COLO829 (cell line): Measurements from ENCODE around the gene SERF2.
"Not testable (repeated sequence)": the region's sequence is repeated elsewhere in the genome, so short reads cannot be mapped to it uniquely, and the experiment has no call there.

Experiments
- DNase-seq: peaks from one replicate; pipeline ENCODE4 v3.0.0; 2012; ENCODE audit warnings: low spot score

The SERF2 gene

GRCh38 chr15:43791993-43792760 is at the start of gene SERF2:
SERF2 (plus strand) TSS chr15:43792320; CDS start chr15:43792377, 57 bp downstream.
- DNase-seq: peak; percentile 99

GRCh38 chr15:43746245-43746902 is 45.7 kb upstream of the SERF2 start, which contains the start of gene PDIA3:
PDIA3 (plus strand) TSS chr15:43746438; CDS start chr15:43746540, 102 bp downstream.
- peak; percentile 71 for DNase-seq

GRCh38 chr15:43746903-43747309 is 45.2 kb upstream of the SERF2 start:
- DNase-seq: not testable (repeated sequence)

- DNase-seq: peak; percentile 10
Measured at GRCh38 chr15:43748376-43748775, 43.7 kb upstream of the SERF2 start.

GRCh38 chr15:43749690-43750345 is 42.3 kb upstream of the SERF2 start:
- DNase-seq: no peak

- DNase-seq: no peak
Measured at GRCh38 chr15:43751885-43752284, 40.2 kb upstream of the SERF2 start.

- no peak for DNase-seq
Measured at GRCh38 chr15:43762824-43763223, 29.3 kb upstream of the SERF2 start.

GRCh38 chr15:43763819-43764446 is 28.2 kb upstream of the SERF2 start:
- no peak for DNase-seq

GRCh38 chr15:43769584-43770228 is 22.4 kb upstream of the SERF2 start:
- peak; percentile 24 for DNase-seq

- DNase-seq: no peak
Measured at GRCh38 chr15:43771816-43772215, 20.3 kb upstream of the SERF2 start.

- DNase-seq: no peak
Measured at GRCh38 chr15:43772624-43773023, 19.5 kb upstream of the SERF2 start.

GRCh38 chr15:43774062-43774461 is 18.1 kb upstream of the SERF2 start:
- DNase-seq: no peak

GRCh38 chr15:43775411-43775965 is 16.6 kb upstream of the SERF2 start:
- DNase-seq: no peak

- DNase-seq: no peak
Measured at GRCh38 chr15:43776101-43776717, 15.9 kb upstream of the SERF2 start.

- peak; percentile 11 for DNase-seq
Measured at GRCh38 chr15:43776718-43777266, 15.3 kb upstream of the SERF2 start, which contains the start of gene ELL3. ELL3 (minus strand) TSS chr15:43776966; CDS start chr15:43776901, 65 bp downstream.

GRCh38 chr15:43777267-43777914 is 14.7 kb upstream of the SERF2 start:
- peak; percentile 13 for DNase-seq

- no peak for DNase-seq
Measured at GRCh38 chr15:43779016-43779415, 13.1 kb upstream of the SERF2 start.

- no peak for DNase-seq
Measured at GRCh38 chr15:43789409-43789808, 2.7 kb upstream of the SERF2 start.

GRCh38 chr15:43792761-43793476 is 799 bp downstream of the SERF2 start:
- DNase-seq: peak; percentile 51
